HG03060 (cell line): ENCODE measurements around the gene TAPBP.
"Not testable (repeated sequence)": the region's sequence is repeated elsewhere in the genome, so short reads cannot be mapped to it uniquely, and the experiment has no call there.

Source experiments
- ATAC-seq: cut with Tn5 transposase; IDR thresholded peaks from one replicate; pipeline ENCODE4 v1.9.1; 2021; ENCODE audit warnings: low read depth, moderate number of reproducible peaks; ENCODE audit not compliant: unreplicated experiment

TAPBP gene

DNA sequence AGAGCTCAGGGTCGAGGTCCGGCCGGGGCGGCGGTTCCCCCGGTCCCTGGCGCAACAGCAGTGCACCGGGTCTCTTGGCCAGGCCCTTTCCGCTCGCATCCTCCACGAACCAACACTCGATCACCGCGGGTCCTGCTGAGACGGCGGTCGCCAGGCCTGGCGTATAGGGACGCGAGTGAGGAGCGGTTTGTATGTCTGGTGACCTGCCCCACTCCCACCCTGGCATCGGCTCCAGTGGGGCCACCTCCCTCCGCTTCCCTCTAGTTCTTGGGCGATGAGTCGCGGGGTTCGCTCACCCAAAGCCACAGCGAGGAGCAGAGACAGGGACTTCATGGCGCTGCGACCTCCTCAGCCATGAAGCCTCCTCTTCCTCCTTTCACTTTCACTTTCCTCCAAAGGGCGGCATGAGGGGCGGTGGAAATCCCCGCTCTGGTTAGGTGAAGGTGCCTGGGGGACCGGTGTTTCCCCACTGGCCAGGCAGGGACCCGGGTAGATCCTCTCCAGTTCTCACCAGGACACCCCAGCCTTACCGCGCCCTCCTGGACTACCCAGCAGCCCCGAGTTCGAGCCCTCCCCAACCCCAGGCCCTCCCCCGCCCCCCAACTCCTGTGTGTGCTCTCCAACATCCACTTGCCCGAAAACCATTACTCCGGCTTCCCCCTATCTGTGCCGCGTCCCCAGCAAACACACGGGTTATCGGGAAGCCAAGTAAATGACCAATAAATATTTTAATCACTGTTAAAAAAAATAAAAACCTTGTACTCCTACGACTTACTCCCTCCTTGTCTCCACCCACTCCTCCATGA, at the start of gene TAPBP:
TAPBP (minus strand) TSS at position 370 of the 806 bp plus-strand sequence; CDS start at position 333, 37 bp downstream.
- ATAC-seq: no peak

- ATAC-seq: not testable (repeated sequence)
Observed at GRCh38 chr6:33363486-33363885, 49.6 kb upstream of the TAPBP start.

GRCh38 chr6:33359331-33359730, 45.5 kb upstream of the TAPBP start:
- no peak for ATAC-seq

- ATAC-seq: not testable (repeated sequence)
Observed at GRCh38 chr6:33357160-33357871, 43.4 kb upstream of the TAPBP start.

GRCh38 chr6:33356295-33356694, 42.4 kb upstream of the TAPBP start:
- no peak for ATAC-seq

DNA sequence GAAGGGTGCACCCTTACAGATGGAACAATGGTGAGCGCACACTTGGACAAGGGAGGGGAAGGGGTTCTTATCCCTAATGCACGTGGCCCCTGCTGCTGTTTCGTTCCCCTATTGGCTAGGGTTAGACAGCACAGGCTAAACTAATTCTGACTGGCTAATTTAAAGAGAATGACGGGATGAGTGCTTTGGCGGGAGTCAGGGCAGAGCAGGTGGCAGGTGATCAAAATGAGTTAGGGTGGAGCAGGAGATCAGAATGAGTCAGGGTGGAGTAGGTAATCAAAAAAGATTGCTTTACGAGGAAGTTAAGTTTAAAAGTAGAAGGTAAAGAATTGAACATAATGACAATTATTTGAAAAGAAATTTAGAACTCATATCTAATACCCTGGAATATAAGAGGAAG, 42.0 kb upstream of the TAPBP start:
- not testable (repeated sequence) for ATAC-seq

DNA sequence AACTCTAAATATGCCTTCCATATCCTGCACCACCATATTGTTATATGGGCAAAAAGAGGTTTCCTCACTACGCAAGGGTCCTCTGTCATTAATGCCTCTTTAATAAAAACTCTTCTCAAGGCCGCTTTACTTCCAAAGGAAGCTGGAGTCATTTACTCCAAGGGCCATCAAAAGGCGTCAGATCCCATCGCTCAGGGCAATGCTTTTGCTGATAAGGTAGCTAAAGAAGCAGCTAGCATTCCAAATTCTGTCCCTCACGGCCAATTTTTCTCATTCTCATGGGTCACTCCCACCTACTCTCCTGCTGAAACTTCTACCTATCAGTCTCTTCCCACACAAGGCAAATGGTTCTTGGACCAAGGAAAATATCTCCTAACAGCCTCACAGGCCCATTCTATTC, 33.9 kb upstream of the TAPBP start:
- no peak for ATAC-seq

DNA sequence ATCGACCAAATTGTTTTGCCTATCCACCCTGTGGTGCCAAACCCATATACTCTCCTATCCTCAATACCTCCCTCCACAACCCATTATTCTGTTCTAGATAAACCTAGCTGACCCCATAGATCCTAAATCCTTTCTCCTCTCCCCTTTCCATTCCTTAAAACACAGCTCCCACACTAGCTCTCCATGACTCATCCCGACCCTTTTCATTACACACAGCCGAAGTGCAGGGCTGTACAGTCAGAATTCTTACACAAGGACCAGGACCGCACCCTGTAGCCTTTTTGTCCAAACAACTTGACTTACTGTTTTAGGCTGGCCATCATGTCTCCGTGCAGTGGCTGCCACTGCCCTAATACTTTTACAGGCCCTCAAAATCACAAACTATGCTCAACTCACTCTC, 33.1 kb upstream of the TAPBP start:
- ATAC-seq: not testable (repeated sequence)

DNA sequence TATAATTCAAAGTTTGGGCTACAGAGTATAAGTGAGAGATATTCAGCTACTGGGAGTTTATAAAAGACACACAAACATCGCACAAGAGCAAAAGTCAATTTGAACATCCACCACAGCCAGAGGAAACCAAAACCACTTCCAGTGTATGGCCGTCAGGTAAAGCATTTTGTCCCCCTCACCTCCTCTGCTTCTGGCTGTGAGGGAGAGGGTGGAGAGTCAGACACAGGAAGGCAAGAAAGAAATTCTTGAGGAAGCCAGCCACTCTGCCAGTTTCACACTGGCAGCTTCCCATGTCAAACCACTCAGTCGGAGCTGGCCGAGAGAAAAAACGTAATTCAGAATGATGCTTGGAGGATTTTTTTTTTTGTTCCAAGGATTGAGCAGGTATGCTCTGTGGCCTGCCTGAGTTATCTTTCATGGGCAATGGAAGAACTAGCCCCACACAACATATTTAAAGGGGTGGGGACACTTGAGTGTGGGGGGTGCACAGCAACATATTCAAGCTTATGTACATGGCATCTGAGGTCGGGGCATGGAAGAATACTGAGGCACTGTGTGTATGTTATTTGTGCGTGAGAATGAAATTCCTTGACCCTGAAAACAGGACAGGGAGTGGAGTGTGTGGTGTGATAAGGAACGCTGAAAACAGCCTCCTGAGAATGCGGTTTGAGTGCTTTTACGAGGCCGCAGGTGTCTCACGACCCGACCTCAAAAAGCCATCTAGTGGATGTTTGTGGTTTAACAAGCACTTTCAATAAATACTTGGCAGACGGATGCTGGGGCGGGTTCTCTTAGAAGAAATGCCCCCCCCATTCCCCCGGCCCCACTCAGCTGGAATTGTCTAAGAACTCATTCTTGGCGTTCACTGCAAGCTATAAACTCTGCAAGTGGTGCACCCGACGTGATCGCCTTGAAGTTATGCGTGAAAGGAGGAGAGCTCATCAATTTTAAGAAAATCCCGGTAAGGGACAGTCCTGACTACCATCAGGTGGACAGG, 31.1 kb upstream of the TAPBP start:
- no peak for ATAC-seq

DNA sequence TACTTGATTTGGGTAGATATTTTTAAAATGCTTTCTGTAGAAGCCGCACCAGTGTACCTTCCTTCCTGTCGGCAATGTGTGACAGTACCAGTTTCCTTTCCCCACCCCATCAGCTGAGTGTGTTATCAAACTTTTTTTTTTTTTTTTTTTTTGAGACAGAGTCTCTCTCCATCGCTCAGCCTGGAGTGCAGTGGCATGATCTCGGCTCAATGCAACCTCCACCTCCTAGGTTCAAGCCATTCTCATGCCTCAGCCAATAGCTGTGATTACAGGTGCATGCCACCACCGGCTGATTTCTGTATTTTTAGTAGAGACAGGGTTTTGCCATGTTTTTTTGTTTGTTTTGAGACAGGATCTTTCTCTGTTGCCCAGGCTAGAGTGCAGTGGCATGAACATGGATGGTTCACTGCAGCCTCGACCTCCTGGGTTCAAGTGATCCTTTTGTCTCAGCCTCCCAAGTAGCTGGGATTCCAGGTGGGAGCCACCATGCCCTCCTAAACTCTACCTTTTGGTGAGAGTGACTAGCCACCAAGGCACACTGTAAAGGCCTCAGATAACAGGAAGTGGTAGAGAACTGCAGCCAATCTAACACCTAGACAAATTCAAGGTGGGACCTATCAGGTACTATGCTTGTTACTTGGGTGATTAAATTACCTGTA, 30.2 kb upstream of the TAPBP start:
- no peak for ATAC-seq

DNA sequence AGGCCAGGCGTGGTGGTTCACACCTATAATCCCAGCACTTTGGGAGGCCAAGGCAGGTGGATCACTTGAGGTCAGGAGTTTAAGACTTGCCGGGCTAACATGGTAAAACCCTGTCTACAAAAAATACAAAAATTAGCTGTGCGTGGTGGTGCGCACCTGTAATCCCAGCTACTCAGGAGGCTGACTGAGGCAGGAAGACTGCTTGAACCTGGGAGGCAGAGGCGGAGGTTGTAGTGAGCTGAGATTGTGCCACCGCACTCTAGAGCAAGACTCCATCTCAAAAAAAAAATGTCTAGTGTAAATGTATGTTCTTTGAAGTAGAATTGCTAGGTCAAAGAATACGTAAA, 29.7 kb upstream of the TAPBP start:
- ATAC-seq: not testable (repeated sequence)

- ATAC-seq: no peak
Observed at GRCh38 chr6:33339193-33339592, 25.3 kb upstream of the TAPBP start.

DNA sequence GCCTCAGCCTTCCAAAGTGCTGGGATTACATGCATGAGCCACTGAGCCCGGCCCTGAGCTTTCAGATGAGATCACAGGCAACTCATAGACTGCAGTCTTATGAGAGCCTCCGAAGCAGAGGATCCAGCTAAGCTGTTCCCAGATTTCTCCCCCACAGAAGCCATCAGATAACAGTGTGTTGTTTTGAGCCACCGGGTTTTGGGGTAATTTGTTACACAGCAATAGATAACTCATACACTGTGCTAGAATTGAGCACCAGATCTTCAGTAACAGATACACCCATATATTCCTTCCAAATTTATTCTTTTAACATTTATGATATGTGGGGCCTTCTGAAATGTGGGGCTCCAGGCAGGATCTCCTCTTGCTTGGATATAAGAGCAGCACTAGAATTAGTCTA, 22.6 kb upstream of the TAPBP start:
- no peak for ATAC-seq

DNA sequence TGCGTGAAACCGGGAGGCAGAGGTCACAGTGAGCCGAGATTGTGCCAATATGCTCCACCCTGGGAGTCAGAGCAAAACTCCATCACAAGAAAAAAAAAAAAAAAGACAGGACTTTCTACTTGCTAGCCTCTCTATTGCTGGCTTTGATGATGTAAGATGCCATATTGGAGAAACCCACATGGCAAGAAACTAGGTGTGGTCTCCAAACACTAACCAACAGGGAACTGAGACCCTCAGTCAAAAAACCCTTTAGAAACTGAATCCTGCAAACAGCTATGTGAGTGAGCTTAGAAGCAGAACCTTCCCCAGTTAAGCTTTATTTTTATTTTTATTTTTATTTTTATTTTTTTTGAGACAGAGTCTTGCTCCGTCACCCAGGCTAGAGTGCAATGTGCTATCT, 22.0 kb upstream of the TAPBP start:
- no peak for ATAC-seq

DNA sequence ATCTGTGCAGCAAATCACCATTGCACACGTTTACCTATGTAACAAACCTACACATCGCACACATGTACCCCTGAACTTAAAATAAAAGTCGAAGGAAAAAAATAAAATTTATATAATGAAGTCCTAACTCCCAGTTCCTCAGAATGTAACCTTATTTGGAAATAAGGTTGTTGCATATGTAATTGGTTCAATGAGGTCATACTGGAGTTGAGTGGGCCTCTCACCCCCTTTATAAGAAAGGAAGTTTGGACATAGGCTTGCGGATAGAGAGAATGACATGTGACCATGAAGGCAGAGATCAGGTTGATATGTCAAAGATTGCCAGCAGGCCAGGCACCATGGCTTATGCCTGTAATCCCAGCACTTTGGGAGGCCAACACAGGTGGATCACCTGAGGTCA, 19.8 kb upstream of the TAPBP start:
- ATAC-seq: no peak

GRCh38 chr6:33330736-33331135, 16.9 kb upstream of the TAPBP start:
- ATAC-seq: no peak

GRCh38 chr6:33329058-33329457, 15.2 kb upstream of the TAPBP start:
- no peak for ATAC-seq

GRCh38 chr6:33324125-33324524, 10.2 kb upstream of the TAPBP start:
- no peak for ATAC-seq

DNA sequence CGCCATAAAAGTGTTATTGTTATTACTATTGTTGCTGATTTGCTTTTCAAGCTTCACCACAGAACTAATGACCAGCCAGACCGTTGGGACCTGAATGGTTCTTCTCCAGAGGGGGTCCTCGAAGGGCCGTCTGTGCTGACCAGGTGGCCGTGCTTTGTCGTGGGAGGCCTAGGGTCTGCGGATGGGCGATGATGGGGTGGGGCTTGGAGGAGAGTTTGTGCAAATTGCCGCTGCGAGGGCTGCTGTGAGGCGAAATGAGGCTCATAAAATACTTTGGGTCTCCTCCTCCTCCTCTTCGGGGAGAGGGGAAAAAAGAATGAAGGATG, 9.7 kb upstream of the TAPBP start:
- ATAC-seq: no peak

- no peak for ATAC-seq
Observed at GRCh38 chr6:33321227-33321626, 7.3 kb upstream of the TAPBP start.
